HG03097 (cell line): Measurements from ENCODE around the gene MLIP.
"Not testable (repeated sequence)": the region's sequence is repeated elsewhere in the genome, so short reads cannot be mapped to it uniquely, and the experiment has no call there.

Experiments used
- ATAC-seq: cut with Tn5 transposase; IDR thresholded peaks from one replicate; pipeline ENCODE4 v1.9.1; 2021; ENCODE audit not compliant: unreplicated experiment, low FRiP score

Gene MLIP

GRCh38 chr6:54138795-54139194 is 27.6 kb downstream of the MLIP start:
- ATAC-seq: no peak

DNA sequence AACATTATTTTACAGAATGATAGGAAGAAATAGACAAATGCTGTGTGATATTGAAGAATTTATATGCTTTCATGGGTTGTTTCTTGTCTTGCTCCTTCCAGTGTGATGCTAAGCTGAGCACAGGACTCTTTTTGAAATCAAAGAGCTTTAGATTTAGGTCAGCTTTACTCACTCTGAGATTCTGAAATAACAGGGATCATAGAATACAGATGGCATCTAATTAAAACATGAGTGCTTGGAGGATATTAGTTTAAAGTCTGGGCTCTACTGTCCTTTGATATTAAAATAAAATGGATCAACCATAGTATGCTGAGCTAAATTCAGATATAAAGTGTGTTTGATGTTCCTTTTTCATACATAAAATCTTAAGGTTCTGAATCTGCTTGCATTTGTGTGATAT is 29.6 kb downstream of the MLIP start:
- ATAC-seq: no peak

DNA sequence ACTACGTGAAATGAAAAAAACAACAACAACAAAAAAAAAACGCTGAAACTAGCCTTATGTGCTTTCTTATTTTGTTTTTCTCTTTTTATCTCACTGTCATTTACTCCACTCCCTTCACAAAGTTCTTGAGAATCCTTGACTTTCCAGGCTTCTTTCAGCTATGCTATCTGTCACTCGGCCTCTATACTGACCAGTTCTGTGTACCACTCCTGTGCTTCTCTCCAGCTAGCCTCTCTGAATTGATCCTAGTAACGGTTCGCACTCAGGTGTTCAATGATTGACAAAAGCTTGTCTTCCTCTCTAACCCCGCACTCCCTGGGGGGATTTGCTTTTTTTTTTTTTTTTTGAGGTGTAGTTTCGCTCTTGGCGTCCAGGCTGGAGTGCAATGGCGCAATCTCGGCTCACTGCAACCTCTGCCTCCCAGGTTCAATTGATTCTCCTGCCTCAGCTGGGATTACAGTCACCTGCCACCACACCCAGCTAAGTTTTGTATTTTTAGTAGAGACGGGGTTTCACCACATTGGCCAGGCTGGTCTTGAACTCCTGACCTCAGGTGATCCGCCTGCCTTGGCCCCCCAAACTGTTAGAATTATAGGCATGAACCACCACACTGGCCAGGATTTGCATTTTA is 31.8 kb downstream of the MLIP start:
- ATAC-seq: no peak

- ATAC-seq: no peak
Observed at GRCh38 chr6:54151861-54152260, 40.6 kb downstream of the MLIP start.

GRCh38 chr6:54156650-54157250 is 45.5 kb downstream of the MLIP start:
- ATAC-seq: no peak

- ATAC-seq: no peak
Observed at GRCh38 chr6:54157405-54157804, 46.2 kb downstream of the MLIP start.

DNA sequence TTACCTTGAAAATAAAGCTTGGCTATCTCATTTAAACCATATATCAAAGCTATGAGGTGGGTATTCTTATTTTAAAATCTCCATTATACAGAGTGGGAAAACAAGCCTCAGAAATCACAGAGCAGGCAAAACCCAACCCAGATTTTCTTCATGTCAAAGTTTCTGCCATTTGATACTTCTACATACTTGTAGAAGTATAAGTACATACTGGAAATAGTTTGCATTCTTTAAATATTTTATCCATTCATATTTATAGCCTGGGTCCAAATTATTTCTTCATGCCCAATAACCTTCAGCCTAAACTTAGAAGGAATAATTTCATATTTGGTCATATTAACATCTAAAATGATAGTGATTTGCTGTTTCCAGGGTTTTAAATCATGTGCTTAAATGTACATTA is 61.8 kb downstream of the MLIP start:
- no peak for ATAC-seq

DNA sequence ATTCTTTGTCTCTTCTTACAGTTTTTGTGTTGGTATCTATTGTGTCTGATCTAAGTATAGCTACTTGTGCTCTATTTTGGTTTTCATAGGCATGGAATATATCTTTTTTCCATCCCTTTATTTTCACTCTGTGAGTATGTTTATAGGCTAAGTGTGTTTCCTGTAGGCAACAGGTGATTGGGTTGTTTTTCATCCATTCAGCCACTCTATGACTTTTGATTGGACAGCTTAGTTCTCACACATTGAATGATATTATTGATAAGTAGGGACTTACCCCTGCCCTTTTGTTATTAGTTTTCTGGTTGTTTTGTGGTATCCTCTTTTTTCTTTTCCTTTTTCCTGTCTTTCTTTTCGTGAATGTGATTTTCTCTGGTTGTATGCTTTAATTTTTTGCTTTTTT is 67.9 kb downstream of the MLIP start:
- ATAC-seq: no peak

DNA sequence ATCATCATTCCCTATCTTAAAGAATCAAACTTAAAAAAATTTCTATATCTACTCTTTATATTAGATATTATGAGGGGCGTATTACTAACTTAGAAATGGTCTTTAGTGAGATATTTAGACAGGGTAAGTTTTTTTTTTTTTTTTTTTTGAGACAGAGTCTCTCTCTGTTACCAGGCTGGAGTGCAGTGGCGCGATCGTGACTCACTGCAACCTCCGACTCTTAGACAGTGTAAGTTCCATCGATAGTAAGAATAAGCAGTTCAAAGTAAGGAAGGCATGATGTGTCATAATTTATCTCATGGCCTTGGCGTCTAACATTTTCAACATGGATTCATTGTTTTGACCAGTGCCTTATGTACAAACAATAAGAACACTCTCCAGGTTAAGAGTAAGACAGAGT is 72.4 kb downstream of the MLIP start:
- no peak for ATAC-seq

- no peak for ATAC-seq
Observed at GRCh38 chr6:54185885-54186284, 74.6 kb downstream of the MLIP start.

- no peak for ATAC-seq
Observed at GRCh38 chr6:54188846-54189245, 77.6 kb downstream of the MLIP start.

GRCh38 chr6:54191461-54191860 is 80.2 kb downstream of the MLIP start:
- no peak for ATAC-seq

- no peak for ATAC-seq
Observed at GRCh38 chr6:54192993-54193392, 81.8 kb downstream of the MLIP start.

GRCh38 chr6:54193560-54193959 is 82.3 kb downstream of the MLIP start:
- no peak for ATAC-seq

DNA sequence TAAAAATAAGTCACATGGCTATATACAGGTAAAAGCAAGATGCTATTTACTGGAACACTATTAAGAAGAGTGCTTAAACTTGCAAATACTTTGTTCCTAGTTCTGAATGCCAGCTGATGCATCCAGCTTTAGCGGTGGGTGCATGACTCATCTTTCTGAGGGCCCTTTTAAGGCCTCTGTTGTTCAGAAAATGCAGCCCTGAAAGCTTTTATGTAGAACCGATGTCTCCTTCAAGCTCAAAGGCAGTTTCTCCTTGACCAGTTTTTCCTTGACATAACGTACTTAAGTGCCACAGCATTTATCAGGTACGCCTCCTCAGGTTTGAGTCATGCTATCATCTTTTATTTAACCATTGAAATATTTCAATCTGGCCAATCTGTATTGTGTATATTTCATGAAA is 82.8 kb downstream of the MLIP start:
- no peak for ATAC-seq

DNA sequence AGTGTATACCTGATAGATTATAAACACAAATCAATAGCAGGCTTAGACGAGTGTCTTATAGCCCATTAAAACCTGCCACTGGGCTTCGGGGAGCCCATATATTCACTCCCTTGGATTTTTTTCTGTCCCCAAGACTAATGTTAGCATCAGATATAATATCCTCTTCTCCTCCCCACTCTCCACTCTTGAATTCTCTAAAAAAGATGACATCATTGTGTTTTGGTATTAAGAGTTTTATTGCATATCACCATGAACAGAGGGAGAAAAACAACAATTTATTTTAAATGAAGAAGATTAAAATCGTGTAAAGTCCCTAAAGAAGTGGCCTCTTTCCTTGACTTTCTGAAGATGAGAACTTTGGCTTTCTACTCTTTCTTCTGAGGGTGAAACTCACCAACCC is 84.4 kb downstream of the MLIP start:
- ATAC-seq: no peak

GRCh38 chr6:54196905-54197304 is 85.7 kb downstream of the MLIP start:
- ATAC-seq: no peak

DNA sequence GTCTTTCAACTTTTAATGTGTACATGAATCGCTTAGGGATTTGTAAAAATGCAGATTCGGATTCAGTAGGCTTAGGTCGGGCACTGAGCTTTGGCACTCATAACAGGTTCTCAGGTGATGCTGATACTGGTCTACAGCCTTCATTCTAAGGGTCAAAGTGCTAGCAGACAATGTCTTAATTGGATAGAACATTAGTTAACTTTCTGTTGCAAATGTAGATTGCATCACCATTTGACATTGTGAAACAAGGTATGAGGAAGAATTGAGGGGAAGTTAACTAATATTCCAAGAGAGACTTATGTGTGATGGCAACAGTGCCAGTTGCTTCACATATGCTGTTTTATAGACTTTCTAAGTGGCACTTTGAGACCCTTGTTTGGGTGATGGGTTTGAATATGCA is 86.9 kb downstream of the MLIP start:
- ATAC-seq: no peak

- ATAC-seq: not testable (repeated sequence)
Observed at GRCh38 chr6:54203474-54204035, 92.3 kb downstream of the MLIP start.

DNA sequence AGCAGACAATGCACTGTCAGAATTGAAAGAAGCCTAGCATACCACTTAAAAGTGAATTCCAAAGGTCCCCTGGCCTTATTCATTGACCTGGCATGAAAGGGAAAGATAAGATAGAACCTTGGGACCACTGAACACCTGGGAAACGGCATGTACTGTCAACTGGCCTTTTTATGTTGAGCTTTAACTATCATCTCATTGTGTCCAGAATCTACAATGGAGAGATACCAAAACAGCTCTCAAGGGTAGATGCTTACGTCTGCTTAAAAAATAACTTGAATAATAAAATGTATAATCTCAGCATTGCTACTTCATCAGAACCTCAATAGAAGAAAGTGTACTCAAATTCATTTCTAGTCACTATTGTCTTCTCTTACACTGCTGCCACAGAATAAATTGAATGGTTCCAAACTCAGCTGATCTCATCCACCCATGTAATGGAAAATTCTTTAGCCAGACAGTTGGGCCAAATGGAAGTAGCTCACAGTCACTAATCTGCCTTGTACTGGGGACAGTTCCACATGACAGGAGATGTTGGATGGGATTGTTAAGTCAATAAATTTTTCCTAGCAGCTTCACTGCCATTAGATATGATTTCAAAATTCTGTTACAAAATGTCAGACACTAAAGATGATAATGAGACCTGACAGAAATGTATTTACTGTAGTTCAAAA is 93.8 kb downstream of the MLIP start:
- ATAC-seq: no peak

DNA sequence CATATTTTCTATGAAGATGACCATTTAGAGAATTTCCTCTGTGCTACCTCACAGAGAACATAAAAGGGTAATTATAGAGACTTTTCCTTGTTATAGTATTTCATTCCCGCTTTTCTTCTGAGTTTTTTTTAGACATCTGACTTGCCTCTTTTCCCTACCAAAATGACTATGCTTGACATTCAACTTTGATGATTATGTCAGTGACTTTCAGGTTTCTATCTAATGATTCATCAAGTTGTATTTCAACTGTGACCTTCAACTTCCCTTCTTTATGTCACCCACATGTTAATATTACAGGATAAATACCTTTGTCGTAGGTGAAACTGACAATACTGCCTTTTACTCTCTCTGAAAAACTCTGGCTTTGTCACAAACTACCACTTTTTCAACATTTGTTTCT is 95.3 kb downstream of the MLIP start:
- ATAC-seq: no peak

DNA sequence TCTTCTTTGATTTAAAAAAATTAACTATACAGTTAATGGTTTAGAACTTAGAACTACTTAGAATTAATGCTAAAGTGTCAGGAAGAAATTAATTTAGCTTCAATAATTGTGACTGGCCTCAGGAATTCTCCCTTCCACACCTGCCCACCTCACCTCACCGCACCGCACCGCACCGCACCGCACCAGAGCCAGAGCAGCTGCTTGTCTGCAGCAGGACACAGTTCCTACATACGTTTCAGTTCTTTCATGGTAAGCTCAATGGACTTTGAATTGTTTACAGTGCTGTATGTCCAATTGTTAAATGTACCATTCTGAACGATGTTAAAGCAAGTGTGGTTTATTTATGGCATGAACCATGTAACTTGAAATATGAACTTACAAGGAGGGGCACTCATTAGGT is 98.7 kb downstream of the MLIP start:
- not testable (repeated sequence) for ATAC-seq
